A549 (cell line): Measurements from ENCODE around the gene PCYT2. TPM values are rescaled to one million over a fixed set of nuclear protein-coding genes. Genes with fewer than 3 reads are reported as not detected.

Experiments
- ATAC-seq, 2 experiments: fragments of 200-7000 bp in 1 of 2; fragments of >200 bp in 1 of 2; cut with Nextera tagmentation in 1 of 2; cut with Tn5 transposase in 1 of 2; 3 replicates each; pipeline versions ENCODE4 v1.8.0 to v1.9.1; 2018 to 2020; ENCODE audit warnings: mild to moderate bottlenecking in 1 of 2, moderate library complexity in 1 of 2
- CTCF ChIA-PET: fragments of 300-600 bp; sonication (Branson Sonifier 250); formaldehyde crosslinking; extraction: SDS; loops from one replicate; lab custom pipeline; 2021; ENCODE audit warnings: antibody characterized with exemption, inconsistent platforms; lab: Yijun Ruan, JAX
- POLR2A ChIA-PET: fragments of 350-600 bp; formaldehyde crosslinking; extraction: SDS; loops from one replicate; lab custom pipeline; 2021; ENCODE audit warnings: antibody characterized with exemption, inconsistent platforms; lab: Yijun Ruan, JAX
- DNase-seq, 2 experiments: peaks; one replicate each; pipeline versions ENCODE4 v3.0.0 to v3.0.0-alpha.2; 2011 to 2016; ENCODE audit warnings: low read depth in 1 of 2, low spot score in 1 of 2
- FAIRE-seq: peaks from 2 replicates; lab custom pipeline; 2011; peaks lifted over from hg19 to GRCh38; lab: Jason Lieb, UNC
- H3K27ac ChIP-seq, 2 experiments: fragments of >200 bp; sonication (Bioruptor Twin); formaldehyde crosslinking; 3 replicates each; pipeline ENCODE4 v1.5.1; 2016 to 2017
- H3K4me1 ChIP-seq: fragments of >200 bp; sonication (Bioruptor Twin); formaldehyde crosslinking; 3 replicates; pipeline ENCODE4 v1.6.1; 2016
- H3K4me2 ChIP-seq: fragments of >200 bp; sonication (Bioruptor Twin); formaldehyde crosslinking; 3 replicates; pipeline ENCODE4 v1.6.1; 2016
- H3K4me3 ChIP-seq: fragments of >200 bp; sonication (Bioruptor Twin); formaldehyde crosslinking; 3 replicates; pipeline ENCODE4 v1.5.1; 2016
- H3K9me3 ChIP-seq: fragments of >200 bp; sonication (Bioruptor Twin); formaldehyde crosslinking; 3 replicates; pipeline ENCODE4 v1.6.1; 2016
- CBX8 ChIP-seq: fragments of 200-600 bp; sonication (generic); IDR thresholded peaks from 2 replicates; pipeline ENCODE4 v1.6.1; 2016
- CEBPB ChIP-seq, 2 experiments: fragments of >200 bp in 1 of 2; sonication (Bioruptor Twin) in 1 of 2; formaldehyde crosslinking in 1 of 2; IDR thresholded peaks; 2 replicates each; pipeline ENCODE4 v1.6.1; 2012 to 2016
- FOSB ChIP-seq: fragments of 250-450 bp; sonication (Bioruptor Pico); IDR thresholded peaks from 2 replicates; pipeline ENCODE4 v1.5.0; 2020; ENCODE audit warnings: mild to moderate bottlenecking, moderate library complexity
- FOSL2 ChIP-seq, 2 experiments: fragments of 450-650 bp in 1 of 2; fragments of >200 bp in 1 of 2; sonication (Bioruptor Twin) in 1 of 2; formaldehyde crosslinking; IDR thresholded peaks; 2 replicates each; pipeline versions ENCODE4 v1.5.0 to v1.6.1; 2016 to 2020; ENCODE audit warnings: mild to moderate bottlenecking in 1 of 2, moderate library complexity in 1 of 2
- GATA3 ChIP-seq: IDR thresholded peaks from 2 replicates; pipeline ENCODE4 v1.6.1; 2012; ENCODE audit warnings: borderline replicate concordance
- MAZ ChIP-seq: fragments of 150-350 bp; IDR thresholded peaks from 2 replicates; pipeline ENCODE4 v1.6.1; 2014; ENCODE audit warnings: antibody characterized with exemption, low read depth, low read length, borderline replicate concordance
- TFCP2L1 ChIP-seq: fragments of 250-450 bp; sonication (Bioruptor Pico); IDR thresholded peaks from 2 replicates; pipeline ENCODE4 v1.5.0; 2021; ENCODE audit warnings: mild to moderate bottlenecking
- TP53 ChIP-seq: fragments of 250-450 bp; sonication (Bioruptor Pico); IDR thresholded peaks from 2 replicates; pipeline ENCODE4 v1.5.0; 2021; ENCODE audit warnings: mild to moderate bottlenecking, moderate library complexity
- ZFP36 ChIP-seq: fragments of 450-650 bp; IDR thresholded peaks from 2 replicates; pipeline ENCODE4 v1.6.1; 2014; ENCODE audit warnings: borderline replicate concordance; ENCODE audit not compliant: partially characterized antibody
- ZSCAN20 ChIP-seq: fragments of 250-450 bp; sonication (Bioruptor Pico); IDR thresholded peaks from 2 replicates; pipeline ENCODE4 v1.8.0; 2022; ENCODE audit warnings: mild to moderate bottlenecking, moderate library complexity
- WGBS: methylation state at CpG from one replicate; pipeline ENCODE4 v1.1.6; 2017; ENCODE audit errors: missing lambda C conversion rate; 5-methylcytosine and 5-hydroxymethylcytosine counted together
- polyA plus RNA-seq, 4 experiments: library from polyadenylated mRNA; depleted of rRNA in 3 of 4; stranded (reverse); fragments of >200 nt; fragmentation: RNase III in 1 of 4; extraction: RNeasy Plus Mini Kit Qiagen cat#74134 plus additional on column Dnase treatment in 1 of 4; gene quantifications; 2 replicates in 3 of 4; 3 replicates in 1 of 4; pipeline ENCODE4 v1.2.3, GENCODE V29; 2011 to 2017
- TF ChIP-seq, protein P1 (sequence below): fragments of 250-450 bp; sonication (Bioruptor Pico); IDR thresholded peaks from 2 replicates; pipeline ENCODE4 v1.5.0; 2021; ENCODE audit warnings: mild to moderate bottlenecking, moderate library complexity, borderline replicate concordance
- TF ChIP-seq, protein P2 (sequence below): fragments of 450-650 bp; IDR thresholded peaks from 2 replicates; pipeline ENCODE4 v1.6.1; 2014; ENCODE audit warnings: antibody characterized with exemption
- TF ChIP-seq, protein P3 (sequence below): fragments of 200-600 bp; sonication (generic); IDR thresholded peaks from 2 replicates; pipeline ENCODE4 v1.6.1; 2016; ENCODE audit warnings: antibody characterized with exemption, mild to moderate bottlenecking, moderate library complexity
- TF ChIP-seq, protein P4 (sequence below): fragments of 150-350 bp; IDR thresholded peaks from 2 replicates; pipeline ENCODE4 v1.6.1; 2014; ENCODE audit warnings: low read depth, mild to moderate bottlenecking, low read length

The PCYT2 gene
- polyA plus RNA-seq, 2 of the 4 experiments (the other 2 are of a cell fraction) = 7.1 to 17.0 TPM

DNA sequence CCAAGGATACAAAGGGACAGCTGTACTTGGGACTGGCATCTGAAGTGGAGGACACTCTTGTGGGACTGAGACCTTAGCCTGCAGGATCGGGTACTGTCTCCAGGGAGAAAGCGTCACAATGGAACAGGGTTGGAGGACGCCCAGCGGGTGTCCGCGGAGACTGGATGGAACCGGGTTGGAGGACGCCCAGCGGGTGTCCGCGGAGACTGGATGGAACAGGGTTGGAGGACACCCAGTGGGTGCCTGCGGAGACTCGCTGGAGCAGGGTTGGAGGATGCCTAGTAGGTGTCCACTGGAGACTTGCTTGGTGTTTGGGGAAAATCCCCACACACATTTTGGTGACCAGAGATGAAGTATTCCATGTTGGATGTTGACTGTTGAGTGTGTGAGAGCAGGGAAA, 36.0 kb upstream of the PCYT2 start, which contains the start of gene MYADML2:
MYADML2 (minus strand) TSS at position 45 of the 400 bp plus-strand sequence. CDS start 5,492 bp downstream, outside the sequence.
- ATAC-seq (no peak), FAIRE-seq (no peak), DNase-seq (no peak)
- CTCF ChIA-PET = interaction anchor here (10.8 to 17.3 kb wide), 2 partner anchors 14 to 74 kb away, joined by 116 to 170 read pairs; partner anchors contain the start of genes CENPX, LRRC45 and NOTUM
- H3K9me3 ChIP-seq = no peaks in the 10 kb centered on the region
- TF ChIP-seq, protein P1, sequence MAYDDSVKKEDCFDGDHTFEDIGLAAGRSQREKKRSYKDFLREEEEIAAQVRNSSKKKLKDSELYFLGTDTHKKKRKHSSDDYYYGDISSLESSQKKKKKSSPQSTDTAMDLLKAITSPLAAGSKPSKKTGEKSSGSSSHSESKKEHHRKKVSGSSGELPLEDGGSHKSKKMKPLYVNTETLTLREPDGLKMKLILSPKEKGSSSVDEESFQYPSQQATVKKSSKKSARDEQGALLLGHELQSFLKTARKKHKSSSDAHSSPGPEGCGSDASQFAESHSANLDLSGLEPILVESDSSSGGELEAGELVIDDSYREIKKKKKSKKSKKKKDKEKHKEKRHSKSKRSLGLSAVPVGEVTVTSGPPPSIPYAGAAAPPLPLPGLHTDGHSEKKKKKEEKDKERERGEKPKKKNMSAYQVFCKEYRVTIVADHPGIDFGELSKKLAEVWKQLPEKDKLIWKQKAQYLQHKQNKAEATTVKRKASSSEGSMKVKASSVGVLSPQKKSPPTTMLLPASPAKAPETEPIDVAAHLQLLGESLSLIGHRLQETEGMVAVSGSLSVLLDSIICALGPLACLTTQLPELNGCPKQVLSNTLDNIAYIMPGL = no peak
- TF ChIP-seq MAZ (no peak), ZFP36 (no peak), TP53 (CRISPR knock-in tag) (no peak), CEBPB (IDR thresholded peaks at IDR 0.05) (no peak), TFCP2L1 (no peak), GATA3 (no peak), CBX8 (no peak)
- TF ChIP-seq, protein P2, sequence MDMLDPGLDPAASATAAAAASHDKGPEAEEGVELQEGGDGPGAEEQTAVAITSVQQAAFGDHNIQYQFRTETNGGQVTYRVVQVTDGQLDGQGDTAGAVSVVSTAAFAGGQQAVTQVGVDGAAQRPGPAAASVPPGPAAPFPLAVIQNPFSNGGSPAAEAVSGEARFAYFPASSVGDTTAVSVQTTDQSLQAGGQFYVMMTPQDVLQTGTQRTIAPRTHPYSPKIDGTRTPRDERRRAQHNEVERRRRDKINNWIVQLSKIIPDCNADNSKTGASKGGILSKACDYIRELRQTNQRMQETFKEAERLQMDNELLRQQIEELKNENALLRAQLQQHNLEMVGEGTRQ = no peak
- TF ChIP-seq, protein P3, sequence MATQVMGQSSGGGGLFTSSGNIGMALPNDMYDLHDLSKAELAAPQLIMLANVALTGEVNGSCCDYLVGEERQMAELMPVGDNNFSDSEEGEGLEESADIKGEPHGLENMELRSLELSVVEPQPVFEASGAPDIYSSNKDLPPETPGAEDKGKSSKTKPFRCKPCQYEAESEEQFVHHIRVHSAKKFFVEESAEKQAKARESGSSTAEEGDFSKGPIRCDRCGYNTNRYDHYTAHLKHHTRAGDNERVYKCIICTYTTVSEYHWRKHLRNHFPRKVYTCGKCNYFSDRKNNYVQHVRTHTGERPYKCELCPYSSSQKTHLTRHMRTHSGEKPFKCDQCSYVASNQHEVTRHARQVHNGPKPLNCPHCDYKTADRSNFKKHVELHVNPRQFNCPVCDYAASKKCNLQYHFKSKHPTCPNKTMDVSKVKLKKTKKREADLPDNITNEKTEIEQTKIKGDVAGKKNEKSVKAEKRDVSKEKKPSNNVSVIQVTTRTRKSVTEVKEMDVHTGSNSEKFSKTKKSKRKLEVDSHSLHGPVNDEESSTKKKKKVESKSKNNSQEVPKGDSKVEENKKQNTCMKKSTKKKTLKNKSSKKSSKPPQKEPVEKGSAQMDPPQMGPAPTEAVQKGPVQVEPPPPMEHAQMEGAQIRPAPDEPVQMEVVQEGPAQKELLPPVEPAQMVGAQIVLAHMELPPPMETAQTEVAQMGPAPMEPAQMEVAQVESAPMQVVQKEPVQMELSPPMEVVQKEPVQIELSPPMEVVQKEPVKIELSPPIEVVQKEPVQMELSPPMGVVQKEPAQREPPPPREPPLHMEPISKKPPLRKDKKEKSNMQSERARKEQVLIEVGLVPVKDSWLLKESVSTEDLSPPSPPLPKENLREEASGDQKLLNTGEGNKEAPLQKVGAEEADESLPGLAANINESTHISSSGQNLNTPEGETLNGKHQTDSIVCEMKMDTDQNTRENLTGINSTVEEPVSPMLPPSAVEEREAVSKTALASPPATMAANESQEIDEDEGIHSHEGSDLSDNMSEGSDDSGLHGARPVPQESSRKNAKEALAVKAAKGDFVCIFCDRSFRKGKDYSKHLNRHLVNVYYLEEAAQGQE = no peak
- TF ChIP-seq, protein P4, sequence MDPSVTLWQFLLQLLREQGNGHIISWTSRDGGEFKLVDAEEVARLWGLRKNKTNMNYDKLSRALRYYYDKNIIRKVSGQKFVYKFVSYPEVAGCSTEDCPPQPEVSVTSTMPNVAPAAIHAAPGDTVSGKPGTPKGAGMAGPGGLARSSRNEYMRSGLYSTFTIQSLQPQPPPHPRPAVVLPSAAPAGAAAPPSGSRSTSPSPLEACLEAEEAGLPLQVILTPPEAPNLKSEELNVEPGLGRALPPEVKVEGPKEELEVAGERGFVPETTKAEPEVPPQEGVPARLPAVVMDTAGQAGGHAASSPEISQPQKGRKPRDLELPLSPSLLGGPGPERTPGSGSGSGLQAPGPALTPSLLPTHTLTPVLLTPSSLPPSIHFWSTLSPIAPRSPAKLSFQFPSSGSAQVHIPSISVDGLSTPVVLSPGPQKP = no peak
- no peak within 1 kb of the TSS for H3K27ac ChIP-seq
- WGBS = 86% methylated on average over 13 of the region's 13 CpGs
- no peaks in the 10 kb centered on the region for H3K4me1 ChIP-seq
- H3K4me3 ChIP-seq = no peak within 1 kb of the TSS
- no peak within 1 kb of the TSS for H3K4me2 ChIP-seq
- POLR2A ChIA-PET = no interaction called here

DNA sequence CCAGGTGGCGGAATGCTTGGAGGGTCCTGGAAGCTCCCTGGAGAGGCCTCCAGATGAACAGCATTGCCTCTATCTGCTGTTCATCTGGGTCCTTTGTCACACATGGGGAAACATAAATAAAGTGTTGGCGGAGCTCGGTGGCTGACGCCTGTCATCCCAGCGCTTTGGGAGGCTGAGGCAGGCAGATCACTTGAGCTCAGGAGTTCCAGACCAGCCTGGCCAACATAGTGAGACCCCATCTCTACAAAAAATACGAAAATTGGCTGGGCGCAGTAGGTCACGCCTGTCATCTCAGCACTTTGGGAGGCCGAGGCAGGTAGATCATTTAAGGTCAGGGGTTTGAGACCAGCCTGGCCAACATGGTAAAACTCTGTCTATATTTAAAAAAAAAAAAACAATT, 33.7 kb upstream of the PCYT2 start:
- no peak overlapping the region for H3K4me3 ChIP-seq
- POLR2A ChIA-PET = no interaction called here
- WGBS = 77% methylated on average over 9 of the region's 9 CpGs
- no peak overlapping the region for H3K4me2 ChIP-seq
- TF ChIP-seq CBX8 = no peak
- CTCF ChIA-PET = interaction anchor here (0.9 to 17.3 kb wide), 8 partner anchors 13 to 85 kb away, joined by 3 to 170 read pairs (median 5); partner anchors contain the start of genes CENPX, LRRC45, MAFG and NOTUM
- ATAC-seq (no peak), FAIRE-seq (no peak), DNase-seq (no peak)
- H3K4me1 ChIP-seq = no peaks in the 10 kb centered on the region
- H3K27ac ChIP-seq = no peak overlapping the region
- no peaks in the 10 kb centered on the region for H3K9me3 ChIP-seq

DNA sequence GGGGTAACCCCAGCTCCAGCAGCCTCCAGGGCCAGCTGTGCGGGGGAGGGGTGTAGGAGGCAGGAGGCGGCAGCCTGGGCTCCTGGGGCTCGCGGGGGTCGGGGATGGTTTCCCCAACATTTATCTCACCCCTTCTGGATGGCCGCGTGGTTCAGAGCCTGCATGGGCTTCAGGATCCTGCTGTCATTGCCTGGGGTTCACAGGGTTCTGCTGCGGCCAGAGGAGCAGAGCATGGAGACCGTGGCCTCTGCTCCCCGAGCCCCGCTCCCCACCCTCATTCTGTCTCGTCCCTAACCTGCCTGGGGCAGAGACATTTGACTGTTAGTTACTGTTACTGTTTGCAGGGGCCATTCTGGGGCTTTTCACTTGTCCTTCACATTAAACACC, 31.0 kb upstream of the PCYT2 start:
- 61% methylated on average over 12 of the region's 12 CpGs for WGBS
- ChIA-PET CTCF (interaction anchor here (0.6 to 17.3 kb wide), 10 partner anchors 8 to 433 kb away, joined by 3 to 170 read pairs (median 4); partner anchors contain the start of genes CENPX, LRRC45, MAFG and NOTUM), POLR2A (no interaction called here)
- TF ChIP-seq ZSCAN20 (CRISPR knock-in tag) (no peak), FOSL2 (IDR thresholded peaks at IDR 0.05) (no peak), FOSL2 (CRISPR knock-in tag; IDR thresholded peaks at IDR 0.05) (no peak), FOSB (CRISPR knock-in tag) (no peak)
- H3K4me1 ChIP-seq = peaks cover 4% of the 10 kb centered on the region; the same call in 2 of the 3 replicates
- H3K9me3 ChIP-seq = no peaks in the 10 kb centered on the region
- no peak overlapping the region for H3K27ac ChIP-seq
- DNase-seq (no peak), FAIRE-seq (no peak), ATAC-seq (no peak)
- H3K4me3 ChIP-seq = no peak overlapping the region
- H3K4me2 ChIP-seq = no peak overlapping the region
